Measurements from ENCODE around the gene KIAA2012. TPM values are rescaled to one million over a fixed set of nuclear protein-coding genes. Genes with fewer than 3 reads are reported as not detected.

Gene KIAA2012
- polyA plus RNA-seq, 3 donors: not detected

DNA sequence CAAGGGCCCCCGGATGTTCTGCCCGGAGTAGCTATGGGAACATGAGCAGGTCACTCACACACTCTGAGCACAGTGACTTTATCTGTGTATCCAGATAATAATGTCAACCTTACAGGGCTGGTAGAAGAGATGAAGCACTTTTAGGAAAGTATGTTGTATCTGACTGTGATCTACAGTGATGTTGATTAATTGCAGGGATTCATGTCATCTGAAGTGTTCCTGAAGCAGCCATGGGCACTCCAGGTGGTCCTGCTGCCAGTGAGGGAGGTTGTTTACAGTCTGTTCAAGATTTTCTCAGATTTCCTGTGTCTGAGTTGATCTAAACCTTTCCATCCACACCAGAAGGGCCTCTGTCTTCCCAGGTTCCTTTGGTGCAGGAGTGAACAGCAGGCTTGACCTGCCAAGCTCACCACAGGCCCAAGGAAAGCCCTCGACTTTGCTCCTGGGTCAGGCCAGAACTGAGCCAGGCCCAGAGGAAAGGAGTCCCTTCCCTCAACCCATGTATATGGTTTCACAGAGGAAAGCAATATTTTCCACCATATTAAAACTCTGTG is 28.0 kb downstream of the KIAA2012 start:
- no peaks in the 10 kb centered on the region for H3K4me1 Mint-ChIP-seq
- H3K4me3 ChIP-seq (replicated peaks in 1 of 3; ENCODE audit: low read depth in 2 of 3, low read length in 3 of 3): no peak overlapping the region
- intact Hi-C loops (cut with micrococcal nuclease): loop anchor here in 1 of 2 donors (10.0 kb wide), 1 partner anchor 74 kb away; no protein-coding TSS in a partner anchor
- H3K79me2 ChIP-seq (ENCODE audit: insufficient read depth, low read length): no peaks in the 10 kb centered on the region
- no peak overlapping the region for H3K9ac ChIP-seq (ENCODE audit: insufficient read depth, low read length, poor library complexity, severe bottlenecking)
- no peak overlapping the region for H3K4me3 Mint-ChIP-seq
- no peaks in the 10 kb centered on the region for H3K27me3 ChIP-seq (ENCODE audit: control insufficient read depth in 2 of 2, insufficient read depth in 2 of 2, low read length in 2 of 2)
- H3K36me3 Mint-ChIP-seq: no peaks in the 10 kb centered on the region
- DNase-seq: no peak
- no peaks in the 10 kb centered on the region for H3K9me3 Mint-ChIP-seq
- 100% methylated on average over 1 of the region's 3 CpGs for WGBS (ENCODE audit: insufficient coverage)
- peaks cover 1 to 4% (median 4%) of the 10 kb centered on the region in 3 donors for H3K27me3 Mint-ChIP-seq (ENCODE audit: low read depth in 3 of 3)
- H3K4me2 ChIP-seq (replicated peaks; ENCODE audit: extremely low read depth, low read length, poor library complexity, severe bottlenecking): no peak overlapping the region
- no peaks in the 10 kb centered on the region for H3K9me3 ChIP-seq (replicated peaks in 1 of 2; ENCODE audit: control insufficient read depth in 1 of 2, insufficient read depth in 1 of 2, low read length in 2 of 2)
- no peak overlapping the region for H3K27ac Mint-ChIP-seq
- TF ChIP-seq, protein P1, sequence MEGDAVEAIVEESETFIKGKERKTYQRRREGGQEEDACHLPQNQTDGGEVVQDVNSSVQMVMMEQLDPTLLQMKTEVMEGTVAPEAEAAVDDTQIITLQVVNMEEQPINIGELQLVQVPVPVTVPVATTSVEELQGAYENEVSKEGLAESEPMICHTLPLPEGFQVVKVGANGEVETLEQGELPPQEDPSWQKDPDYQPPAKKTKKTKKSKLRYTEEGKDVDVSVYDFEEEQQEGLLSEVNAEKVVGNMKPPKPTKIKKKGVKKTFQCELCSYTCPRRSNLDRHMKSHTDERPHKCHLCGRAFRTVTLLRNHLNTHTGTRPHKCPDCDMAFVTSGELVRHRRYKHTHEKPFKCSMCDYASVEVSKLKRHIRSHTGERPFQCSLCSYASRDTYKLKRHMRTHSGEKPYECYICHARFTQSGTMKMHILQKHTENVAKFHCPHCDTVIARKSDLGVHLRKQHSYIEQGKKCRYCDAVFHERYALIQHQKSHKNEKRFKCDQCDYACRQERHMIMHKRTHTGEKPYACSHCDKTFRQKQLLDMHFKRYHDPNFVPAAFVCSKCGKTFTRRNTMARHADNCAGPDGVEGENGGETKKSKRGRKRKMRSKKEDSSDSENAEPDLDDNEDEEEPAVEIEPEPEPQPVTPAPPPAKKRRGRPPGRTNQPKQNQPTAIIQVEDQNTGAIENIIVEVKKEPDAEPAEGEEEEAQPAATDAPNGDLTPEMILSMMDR (IDR thresholded peaks at IDR 0.05): no peak
- H3K4me1 ChIP-seq (ENCODE audit: control insufficient read depth in 1 of 2, insufficient read depth in 2 of 2, low read length in 2 of 2): no peaks in the 10 kb centered on the region
- H3K36me3 ChIP-seq (replicated peaks in 1 of 2; ENCODE audit: control insufficient read depth in 1 of 2, insufficient read depth in 2 of 2, low read length in 2 of 2): no peaks in the 10 kb centered on the region
- no peak overlapping the region for H3K27ac ChIP-seq (ENCODE audit: low read depth in 1 of 2, low read length in 2 of 2)
- H2AFZ ChIP-seq (ENCODE audit: insufficient read depth, low read depth, low read length, poor library complexity, severe bottlenecking): no peak overlapping the region
- no peaks in the 10 kb centered on the region for H4K20me1 ChIP-seq (ENCODE audit: insufficient read depth, low read length)

- H3K27me3 ChIP-seq (ENCODE audit: control insufficient read depth in 2 of 2, insufficient read depth in 2 of 2, low read length in 2 of 2): no peaks in the 10 kb centered on the region
- WGBS (ENCODE audit: insufficient coverage): 91% methylated on average over 4 of the region's 4 CpGs
- Mint-ChIP-seq H3K4me1 (no peaks in the 10 kb centered on the region), H3K36me3 (no peaks in the 10 kb centered on the region), H3K27ac (no peak overlapping the region), H3K27me3 (ENCODE audit: low read depth in 3 of 3) (peaks cover 1 to 4% (median 4%) of the 10 kb centered on the region in 3 donors), H3K4me3 (no peak overlapping the region), H3K9me3 (no peaks in the 10 kb centered on the region)
- no peaks in the 10 kb centered on the region for H4K20me1 ChIP-seq (ENCODE audit: insufficient read depth, low read length)
- TF ChIP-seq, protein P1 (IDR thresholded peaks at IDR 0.05): no peak
- intact Hi-C loops (cut with micrococcal nuclease): loop anchor here (2.0 to 10.0 kb wide), 2 partner anchors 72 to 76 kb away; no protein-coding TSS in a partner anchor
- H3K9ac ChIP-seq (ENCODE audit: insufficient read depth, low read length, poor library complexity, severe bottlenecking): no peak overlapping the region
- no peak overlapping the region for H2AFZ ChIP-seq (ENCODE audit: insufficient read depth, low read depth, low read length, poor library complexity, severe bottlenecking)
- H3K36me3 ChIP-seq (replicated peaks in 1 of 2; ENCODE audit: control insufficient read depth in 1 of 2, insufficient read depth in 2 of 2, low read length in 2 of 2): no peaks in the 10 kb centered on the region
- no peaks in the 10 kb centered on the region for H3K4me1 ChIP-seq (ENCODE audit: control insufficient read depth in 1 of 2, insufficient read depth in 2 of 2, low read length in 2 of 2)
- no peak overlapping the region for H3K4me3 ChIP-seq (replicated peaks in 1 of 3; ENCODE audit: low read depth in 2 of 3, low read length in 3 of 3)
- H3K4me2 ChIP-seq (replicated peaks; ENCODE audit: extremely low read depth, low read length, poor library complexity, severe bottlenecking): no peak overlapping the region
- H3K27ac ChIP-seq (ENCODE audit: low read depth in 1 of 2, low read length in 2 of 2): no peak overlapping the region
- no peaks in the 10 kb centered on the region for H3K79me2 ChIP-seq (ENCODE audit: insufficient read depth, low read length)
- no peaks in the 10 kb centered on the region for H3K9me3 ChIP-seq (replicated peaks in 1 of 2; ENCODE audit: control insufficient read depth in 1 of 2, insufficient read depth in 1 of 2, low read length in 2 of 2)
- DNase-seq: no peak
These were observed 29.5 kb downstream of the KIAA2012 start for GRCh38 chr2:202102425-202103000.

Measured in CD14-positive monocyte (primary cell).